HG03060 (cell line): ENCODE measurements around the gene TXLNB.

Source experiments
- ATAC-seq: cut with Tn5 transposase; IDR thresholded peaks from one replicate; pipeline ENCODE4 v1.9.1; 2021; ENCODE audit warnings: low read depth, moderate number of reproducible peaks; ENCODE audit not compliant: unreplicated experiment

TXLNB gene

DNA sequence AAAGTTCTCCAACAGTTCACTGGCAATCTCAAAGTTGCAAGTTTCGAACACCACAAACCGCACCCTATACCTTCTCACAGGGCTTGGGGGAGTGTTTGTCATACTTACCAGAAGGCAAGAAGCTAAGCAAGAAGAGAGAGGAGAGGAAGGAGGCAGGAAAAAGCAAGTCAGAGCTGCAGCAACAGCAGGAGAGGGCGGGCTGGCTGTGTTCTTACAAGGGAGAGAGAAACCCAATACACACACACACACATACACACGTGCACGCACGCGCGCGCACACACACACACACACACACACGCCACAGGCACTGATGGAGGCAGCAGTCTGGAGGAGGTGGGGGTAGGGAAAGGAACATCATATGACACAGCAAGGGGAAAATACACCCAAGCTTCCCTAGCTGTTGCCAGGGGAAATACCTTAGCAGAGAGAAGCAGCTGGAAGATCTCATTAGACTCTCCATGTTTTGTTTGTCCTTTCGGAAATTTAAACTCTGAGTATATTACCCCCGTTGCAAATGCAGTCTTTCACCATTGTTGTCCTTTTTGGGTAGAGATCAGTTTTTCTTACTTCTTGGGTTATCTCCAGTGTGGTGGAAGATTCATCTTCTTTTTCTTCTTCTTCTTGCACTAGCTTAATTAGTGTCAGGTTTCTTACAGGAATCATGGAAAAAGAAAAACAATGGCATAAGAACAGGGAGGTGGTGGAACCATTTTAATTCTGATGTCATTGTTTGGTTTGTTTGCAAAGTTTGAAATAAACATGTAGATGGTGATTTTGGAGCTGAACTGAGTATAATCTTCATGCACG lies at the start of gene TXLNB:
TXLNB (minus strand) TSS at position 186 of the 807 bp plus-strand sequence. CDS start 3,099 bp downstream, outside the sequence.
- peak; percentile 38 for ATAC-seq

GRCh38 chr6:139341060-139341459 lies 49.3 kb upstream of the TXLNB start:
- no peak for ATAC-seq

DNA sequence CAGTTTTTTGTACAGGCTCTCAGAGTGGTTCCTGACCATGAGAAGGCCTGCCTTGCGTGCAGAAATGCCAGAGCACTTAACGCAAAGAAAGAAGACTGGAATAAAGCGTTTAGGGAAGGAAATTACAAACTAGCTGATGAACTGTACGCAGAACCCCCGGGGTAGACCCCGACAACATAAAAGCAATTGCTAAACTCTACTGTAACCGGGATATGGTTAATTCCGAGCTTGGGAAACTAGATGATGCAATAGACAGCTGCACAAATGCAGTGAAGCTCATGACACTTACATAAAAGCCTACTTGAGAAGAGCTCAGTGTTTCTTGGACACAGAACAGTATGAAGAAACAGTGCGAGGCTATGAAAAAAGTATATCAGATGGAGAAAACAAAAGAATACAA lies 47.0 kb upstream of the TXLNB start:
- no peak for ATAC-seq

GRCh38 chr6:139337830-139338229 lies 46.0 kb upstream of the TXLNB start:
- no peak for ATAC-seq

DNA sequence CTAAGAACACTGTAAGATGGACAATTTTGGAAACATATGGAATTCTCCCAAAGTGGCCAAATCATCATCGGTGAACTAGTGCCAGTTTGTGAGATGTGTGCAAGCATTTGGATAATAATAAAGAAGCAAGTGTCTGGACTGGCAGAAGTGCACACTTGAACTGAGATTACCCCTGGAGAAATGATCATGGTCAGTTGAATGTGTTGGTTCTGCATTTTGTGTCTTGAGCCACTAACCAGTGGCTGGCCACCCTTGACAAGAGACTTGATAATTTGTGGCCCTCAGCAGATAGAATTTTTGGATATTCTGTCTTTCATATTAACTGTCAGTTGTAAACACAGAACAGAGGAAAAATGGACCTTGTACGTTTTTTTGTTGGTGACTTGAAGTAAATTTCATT lies 45.2 kb upstream of the TXLNB start:
- ATAC-seq = no peak

DNA sequence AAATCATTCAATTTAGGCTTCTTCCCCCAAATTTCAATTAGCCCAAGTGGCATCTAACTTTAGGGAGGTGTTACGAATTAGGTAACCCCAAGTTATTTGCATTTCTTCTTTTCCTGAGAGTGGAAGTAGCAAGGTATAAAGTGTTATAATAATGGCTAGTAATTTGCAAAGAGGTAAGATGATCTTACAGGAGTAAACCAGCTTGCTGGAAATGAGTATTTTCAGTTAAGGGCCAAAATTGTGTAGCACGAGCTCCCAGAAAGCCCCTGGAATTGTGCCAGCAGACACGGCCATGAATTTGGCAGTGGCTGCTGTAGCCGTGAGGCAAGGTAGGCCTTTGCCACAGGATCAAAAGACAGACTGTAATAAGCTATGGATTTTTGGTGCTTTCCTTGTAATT lies 44.7 kb upstream of the TXLNB start:
- ATAC-seq = no peak

GRCh38 chr6:139335447-139336210 lies 43.8 kb upstream of the TXLNB start:
- ATAC-seq = no peak

DNA sequence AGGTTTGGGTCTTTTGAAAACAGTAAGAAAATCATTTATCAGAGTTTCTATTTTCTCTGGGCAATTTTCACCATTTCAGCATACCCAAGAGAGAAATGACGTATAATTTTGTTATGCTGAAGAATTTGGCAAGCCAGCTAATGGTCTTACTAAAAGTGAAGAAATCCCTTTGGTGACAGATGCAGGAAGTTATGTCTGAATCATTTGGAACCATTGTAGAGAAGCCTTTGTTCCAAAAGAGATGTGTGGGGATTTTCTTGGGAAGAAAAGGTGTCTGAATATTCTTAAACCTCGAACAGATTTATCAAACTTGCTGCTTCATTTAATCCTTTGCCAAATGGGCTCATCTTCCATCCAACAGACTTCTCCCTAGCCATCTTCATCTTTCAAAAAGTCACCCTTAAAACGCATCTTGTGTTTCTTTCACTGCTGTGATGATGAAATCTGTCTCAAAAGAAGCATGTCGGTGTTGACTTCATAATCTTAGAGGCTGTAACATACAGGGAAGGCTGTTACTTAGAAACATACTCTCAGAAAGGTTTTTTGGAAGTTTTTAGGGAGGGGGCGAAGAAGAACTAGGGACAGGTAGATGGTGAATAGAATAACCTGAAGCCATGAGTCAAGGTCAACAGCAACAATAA lies 43.1 kb upstream of the TXLNB start:
- ATAC-seq = no peak

- no peak for ATAC-seq
Measured at GRCh38 chr6:139330826-139331500, 39.2 kb upstream of the TXLNB start.

DNA sequence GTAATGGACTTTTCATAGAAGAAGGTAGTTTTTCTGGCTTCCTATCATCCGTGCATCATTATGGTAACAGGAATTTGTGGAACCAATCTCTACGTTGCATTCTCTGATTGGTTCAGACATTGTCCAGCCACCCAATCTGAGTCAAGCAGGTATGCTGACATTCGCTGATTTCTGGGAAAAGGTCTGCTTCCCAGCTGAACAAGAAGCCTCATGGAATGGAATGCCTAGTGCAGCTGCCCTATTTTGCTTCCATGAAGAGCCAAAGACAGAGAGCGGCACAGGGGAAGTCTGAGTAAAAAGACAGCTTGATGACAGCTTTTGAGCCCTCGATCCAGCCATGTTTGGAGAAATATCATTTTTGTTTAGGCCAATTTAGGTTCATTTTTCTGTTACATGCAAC lies 38.5 kb upstream of the TXLNB start:
- no peak for ATAC-seq

DNA sequence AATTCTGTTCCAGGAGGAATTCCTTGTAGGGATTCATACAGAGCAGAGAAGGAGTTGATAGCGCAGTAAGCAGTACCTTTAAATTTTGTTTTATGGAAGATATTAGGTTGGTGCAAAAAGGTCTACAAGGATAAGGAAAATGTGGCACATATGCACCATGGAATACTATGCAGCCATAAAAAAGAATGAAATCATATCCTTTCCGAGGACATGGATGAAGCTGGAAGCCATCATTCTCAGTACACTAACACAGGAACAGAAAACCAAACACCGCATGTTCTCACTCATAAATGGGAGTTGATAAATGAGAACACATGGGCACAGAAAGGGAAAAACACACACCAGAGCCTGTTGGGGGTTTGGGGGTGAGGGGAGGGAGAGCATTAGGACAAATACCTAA lies 37.4 kb upstream of the TXLNB start:
- no peak for ATAC-seq

DNA sequence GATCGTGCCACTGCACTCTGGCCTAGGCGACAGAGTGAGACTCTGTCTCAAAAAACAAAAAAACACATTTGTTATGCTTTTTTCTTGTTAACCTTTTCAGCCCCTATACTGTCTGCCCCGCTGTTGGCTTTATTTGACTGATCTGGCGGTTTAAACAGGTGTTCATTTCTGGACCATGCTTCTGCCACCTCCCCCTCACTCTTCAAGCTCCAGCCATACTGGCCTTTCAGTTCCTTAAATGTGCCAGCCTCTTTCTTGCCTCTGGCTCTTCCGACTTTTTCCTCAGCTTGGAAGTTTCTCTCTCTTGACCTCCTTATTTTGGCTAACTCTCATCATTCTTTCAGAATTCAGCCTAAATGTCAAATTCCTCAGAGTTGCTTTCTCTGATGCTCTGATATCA lies 35.2 kb upstream of the TXLNB start:
- peak; percentile 70 for ATAC-seq

DNA sequence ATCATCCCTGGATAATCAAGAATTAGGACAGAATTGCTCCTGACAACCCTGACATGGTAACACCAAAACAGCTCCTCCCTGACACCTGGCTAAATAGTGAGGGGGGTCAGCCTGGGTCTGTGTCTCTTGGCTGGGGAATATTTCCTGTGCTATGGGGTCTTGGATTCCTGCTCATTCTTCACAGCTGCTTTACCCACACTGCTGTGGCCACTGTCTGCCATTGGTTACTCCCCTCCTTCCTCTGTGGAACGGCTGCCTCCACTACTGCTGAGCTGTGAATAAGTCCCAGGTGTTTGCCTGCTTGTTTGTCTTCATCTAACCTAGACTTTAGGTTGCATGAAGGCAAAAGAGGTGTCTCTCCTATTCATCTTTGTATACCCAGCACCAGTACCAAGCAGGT lies 33.9 kb upstream of the TXLNB start:
- no peak for ATAC-seq

GRCh38 chr6:139325125-139325524 lies 33.3 kb upstream of the TXLNB start:
- peak; percentile 43 for ATAC-seq

- ATAC-seq = no peak
Measured at GRCh38 chr6:139324301-139324555, 32.4 kb upstream of the TXLNB start.

- no peak for ATAC-seq
Measured at GRCh38 chr6:139323511-139324300, 31.9 kb upstream of the TXLNB start.

DNA sequence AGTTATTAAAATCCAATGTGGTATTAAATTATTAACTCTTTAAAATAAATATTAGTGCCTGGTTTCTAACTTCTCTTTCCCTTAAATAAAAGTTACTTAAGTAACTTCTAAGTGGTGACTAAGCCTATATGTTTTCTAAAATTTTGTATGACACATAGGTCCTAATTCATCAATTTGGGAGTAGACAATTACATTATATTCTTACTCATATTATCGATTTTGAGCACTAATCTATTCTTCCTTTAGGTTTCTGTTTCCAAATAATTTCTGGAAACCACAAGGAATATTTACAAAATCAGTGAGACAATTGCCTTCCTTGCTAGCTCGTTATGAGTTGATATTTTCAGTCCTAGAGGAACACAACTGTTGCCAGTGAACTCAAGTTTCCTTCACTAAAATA lies 28.3 kb upstream of the TXLNB start:
- ATAC-seq = no peak

GRCh38 chr6:139316622-139317317 lies 25.0 kb upstream of the TXLNB start:
- ATAC-seq = no peak

DNA sequence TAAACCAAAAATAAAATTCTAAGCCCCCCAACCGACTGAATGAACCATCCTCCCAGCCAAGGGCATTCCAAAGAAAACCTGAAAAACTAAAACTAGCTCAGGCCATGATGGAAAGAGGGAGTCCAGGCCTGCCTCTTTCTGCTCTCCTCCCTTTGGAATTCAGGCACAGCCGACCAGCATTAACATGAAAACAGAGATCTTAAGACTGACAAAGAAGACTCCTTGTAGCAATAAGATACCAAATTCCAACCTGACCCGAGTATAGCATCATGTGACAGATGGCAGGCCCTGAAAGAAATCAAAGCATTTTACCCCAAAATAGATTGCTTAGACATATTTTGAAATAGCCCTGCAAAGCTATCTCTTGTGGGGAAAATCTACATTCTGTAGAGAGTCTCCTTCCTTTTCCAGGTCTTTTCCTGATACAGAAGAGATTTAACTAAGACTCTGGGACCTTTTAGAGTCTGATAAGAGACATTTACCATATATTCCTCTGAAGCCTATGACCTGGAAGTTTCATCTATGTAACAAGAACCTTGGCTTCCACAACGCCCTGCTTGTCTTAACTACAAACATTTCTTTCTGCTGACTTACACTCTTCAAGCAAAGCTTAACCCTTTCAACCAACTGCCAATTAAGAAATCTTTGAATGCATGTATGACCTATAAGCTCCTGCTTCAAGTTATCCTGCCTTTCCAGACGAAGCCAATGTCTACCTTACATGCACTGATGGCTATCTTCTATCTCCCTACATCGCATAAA lies 22.2 kb upstream of the TXLNB start:
- no peak for ATAC-seq
